Astrocyte (in vitro differentiated cells and primary cell): ENCODE measurements around the gene SGMS2.

ENCODE experiments used
- EZH2 ChIP-seq: IDR thresholded peaks from 2 replicates; pipeline ENCODE4 v1.6.1; 2012; ENCODE audit warnings: mild to moderate bottlenecking, low read length, inconsistent platforms; ENCODE audit not compliant: insufficient read depth
- TF ChIP-seq, protein P1 (sequence below): IDR thresholded peaks from 2 replicates; pipeline ENCODE4 v1.5.1; 2011; ENCODE audit warnings: low read depth, mild to moderate bottlenecking, inconsistent platforms, low read length, moderate library complexity; ENCODE audit not compliant: insufficient read depth

GRCh38 chr4:107930821-107931774, 106.4 kb downstream of the SGMS2 start, which contains the start of gene CYP2U1:
- TF ChIP-seq, protein P1, sequence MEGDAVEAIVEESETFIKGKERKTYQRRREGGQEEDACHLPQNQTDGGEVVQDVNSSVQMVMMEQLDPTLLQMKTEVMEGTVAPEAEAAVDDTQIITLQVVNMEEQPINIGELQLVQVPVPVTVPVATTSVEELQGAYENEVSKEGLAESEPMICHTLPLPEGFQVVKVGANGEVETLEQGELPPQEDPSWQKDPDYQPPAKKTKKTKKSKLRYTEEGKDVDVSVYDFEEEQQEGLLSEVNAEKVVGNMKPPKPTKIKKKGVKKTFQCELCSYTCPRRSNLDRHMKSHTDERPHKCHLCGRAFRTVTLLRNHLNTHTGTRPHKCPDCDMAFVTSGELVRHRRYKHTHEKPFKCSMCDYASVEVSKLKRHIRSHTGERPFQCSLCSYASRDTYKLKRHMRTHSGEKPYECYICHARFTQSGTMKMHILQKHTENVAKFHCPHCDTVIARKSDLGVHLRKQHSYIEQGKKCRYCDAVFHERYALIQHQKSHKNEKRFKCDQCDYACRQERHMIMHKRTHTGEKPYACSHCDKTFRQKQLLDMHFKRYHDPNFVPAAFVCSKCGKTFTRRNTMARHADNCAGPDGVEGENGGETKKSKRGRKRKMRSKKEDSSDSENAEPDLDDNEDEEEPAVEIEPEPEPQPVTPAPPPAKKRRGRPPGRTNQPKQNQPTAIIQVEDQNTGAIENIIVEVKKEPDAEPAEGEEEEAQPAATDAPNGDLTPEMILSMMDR, result no peak
- no peak for TF ChIP-seq EZH2
